ENCODE results near the gene TSPEAR.
"Not testable (repeated sequence)": the region's sequence is repeated elsewhere in the genome, so short reads cannot be mapped to it uniquely, and the experiment has no call there.

The TSPEAR gene

GRCh38 chr21:44569861-44570517, 141.4 kb downstream of the TSPEAR start:
- DNase-seq (ENCODE audit: low read depth in 3 of 3): no peak

- DNase-seq (ENCODE audit: low read depth in 3 of 3): no peak
Observed at GRCh38 chr21:44568667-44569556, 142.5 kb downstream of the TSPEAR start.

GRCh38 chr21:44568261-44568660, 143.1 kb downstream of the TSPEAR start:
- DNase-seq (ENCODE audit: low read depth in 3 of 3): no peak

- no peak for DNase-seq (ENCODE audit: low read depth in 3 of 3)
Observed at GRCh38 chr21:44567481-44568171, 143.7 kb downstream of the TSPEAR start.

- no peak for DNase-seq (ENCODE audit: low read depth in 3 of 3)
Observed at GRCh38 chr21:44566403-44566802, 145.0 kb downstream of the TSPEAR start.

GRCh38 chr21:44564886-44565598, 146.3 kb downstream of the TSPEAR start:
- DNase-seq (ENCODE audit: low read depth in 3 of 3): no peak

GRCh38 chr21:44564099-44564498, 147.3 kb downstream of the TSPEAR start:
- DNase-seq (ENCODE audit: low read depth in 3 of 3): no peak

GRCh38 chr21:44558695-44559094, 152.7 kb downstream of the TSPEAR start, which contains the start of gene KRTAP10-3:
TSS of gene KRTAP10-3 (minus strand) at chr21:44558795. CDS start at chr21:44558715, 80 bp downstream.
- DNase-seq (ENCODE audit: low read depth in 3 of 3): no peak

GRCh38 chr21:44558329-44558675, 153.1 kb downstream of the TSPEAR start:
- DNase-seq (ENCODE audit: low read depth in 3 of 3): not testable (repeated sequence)

- no peak for DNase-seq (ENCODE audit: low read depth in 3 of 3)
Observed at GRCh38 chr21:44557491-44558328, 153.7 kb downstream of the TSPEAR start.

- no peak for DNase-seq (ENCODE audit: low read depth in 3 of 3)
Observed at GRCh38 chr21:44556879-44557278, 154.5 kb downstream of the TSPEAR start.

- no peak for DNase-seq (ENCODE audit: low read depth in 3 of 3)
Observed at GRCh38 chr21:44555200-44555875, 156.0 kb downstream of the TSPEAR start.

- DNase-seq (ENCODE audit: low read depth in 3 of 3): no peak
Observed at GRCh38 chr21:44552681-44553080, 158.7 kb downstream of the TSPEAR start.

GRCh38 chr21:44552136-44552535, 159.2 kb downstream of the TSPEAR start:
- no peak for DNase-seq (ENCODE audit: low read depth in 3 of 3)

GRCh38 chr21:44551340-44551961, 159.9 kb downstream of the TSPEAR start, which contains the start of gene KRTAP10-2:
TSS of gene KRTAP10-2 (minus strand) at chr21:44551505. CDS start at chr21:44551458, 47 bp downstream.
- DNase-seq (ENCODE audit: low read depth in 3 of 3): no peak

- no peak for DNase-seq (ENCODE audit: low read depth in 3 of 3)
Observed at GRCh38 chr21:44550807-44551206, 160.6 kb downstream of the TSPEAR start.

GRCh38 chr21:44550285-44550684, 161.1 kb downstream of the TSPEAR start:
- DNase-seq (ENCODE audit: low read depth in 3 of 3): not testable (repeated sequence)

- DNase-seq (ENCODE audit: low read depth in 3 of 3): no peak
Observed at GRCh38 chr21:44549525-44550211, 161.7 kb downstream of the TSPEAR start.

GRCh38 chr21:44548922-44549321, 162.4 kb downstream of the TSPEAR start:
- DNase-seq (ENCODE audit: low read depth in 3 of 3): no peak
